Adrenal gland (tissue), 12 donors: ENCODE results near the gene ETV3L. TPM values are rescaled to one million over a fixed set of nuclear protein-coding genes. Genes with fewer than 3 reads are reported as not detected.

ENCODE experiments used
- DNase-seq, 7 donors: peaks; one replicate each; pipeline ENCODE4 v3.0.0-alpha.2; 2019 to 2020
- H3K27ac ChIP-seq, 5 donors: fragments of 200-600 bp; sonication (generic) in 4 of 5; 1 replicate in 3 of 5; 2 replicates in 2 of 5; pipeline versions ENCODE4 v1.5.1 to v1.8.0; 2016 to 2020; ENCODE audit warnings: mild to moderate bottlenecking in 1 of 5
- H3K27me3 ChIP-seq: fragments of 200-600 bp; 2 replicates; pipeline ENCODE4 v1.8.0; 2021
- H3K36me3 ChIP-seq, 2 donors: fragments of 200-600 bp; replicated peaks in 1 of 2; 1 replicate in 1 of 2; 2 replicates in 1 of 2; pipeline versions ENCODE4 v1.5.1 to v1.8.0; 2018 to 2022
- H3K4me1 ChIP-seq, 2 donors: fragments of 200-600 bp; replicated peaks in 1 of 2; 1 replicate in 1 of 2; 2 replicates in 1 of 2; pipeline versions ENCODE4 v1.5.1 to v1.8.0; 2018 to 2021
- H3K4me3 ChIP-seq, 4 donors: fragments of 200-600 bp; sonication (generic) in 3 of 4; one replicate each; pipeline ENCODE4 v1.5.1; 2016 to 2018
- H3K9me3 ChIP-seq, 3 donors: fragments of 200-600 bp; sonication (generic) in 1 of 3; replicated peaks in 1 of 3; 1 replicate in 2 of 3; 2 replicates in 1 of 3; pipeline versions ENCODE4 v1.5.1 to v1.8.0; 2016 to 2021
- POLR2A ChIP-seq, 2 donors: fragments of 450-650 bp; IDR thresholded peaks; one replicate each; pipeline ENCODE4 v1.6.1; 2017; ENCODE audit warnings: antibody characterized with exemption in 2 of 2, mild to moderate bottlenecking in 2 of 2, moderate library complexity in 1 of 2
- WGBS, 4 donors: extraction: QIAGEN DNeasy Blood & Tissue Kit in 2 of 4; methylation state at CpG; one replicate each; pipeline versions ENCODE4 v1.1.5 to v1.1.7; 2013 to 2017; 5-methylcytosine and 5-hydroxymethylcytosine counted together
- intact Hi-C, 2 donors: fragments of 100-400 bp; cut with DNase I; formaldehyde crosslinking; loops; one replicate each; pipeline versions ENCODE4 v1.14.1 to v1.15.0; 2022 to 2023
- polyA plus RNA-seq, 3 donors: library from polyadenylated mRNA; stranded (reverse); fragments of 200-250 nt in 2 of 3; fragments of 350-450 nt in 1 of 3; fragmentation: Illumina TruSeq in 1 of 3; extraction: RNeasy Lipid Tissue Mini Kit (QIAGEN cat#74804) in 1 of 3; gene quantifications; one replicate each; pipeline ENCODE4 v1.2.3, GENCODE V29; 2013 to 2014
- total RNA-seq, 9 donors: library from RNA; depleted of rRNA in 4 of 9; stranded (reverse); fragments of >200 nt in 4 of 9; fragments of 120-200 nt in 1 of 9; fragmentation: NEBNext Ultra II Directional in 1 of 9; extraction: Animal tissue kit (Norgen Biotek cat#: 25700) in 1 of 9; gene quantifications; one replicate each; pipeline versions ENCODE4 v1.1.0 to v1.2.4, GENCODE V29; 2013 to 2023
- TF ChIP-seq, protein P1 (sequence below), 6 experiments: fragments of 450-650 bp in 4 of 6; fragments of 200-600 bp in 2 of 6; sonication (generic) in 1 of 6; IDR thresholded peaks; 1 replicate in 5 of 6; 2 replicates in 1 of 6; pipeline versions ENCODE4 v1.5.1 to v1.8.0; 2016 to 2021; ENCODE audit warnings: antibody characterized with exemption in 6 of 6, mild to moderate bottlenecking in 2 of 6, moderate library complexity in 1 of 6
- donor health status: healthy with polysubstance abuse.
- donor health status: Bipolar disorder and iron deficiency.
- donor health status: DM: yes; HTN: yes; CAD: no.
- donor health status: DM: no; HTN: no; CAD: no.
- donor health status: DM: no; HTN: no; CAD: no.
- donor health status: DM: yes; HTN: yes; CAD: no.

ETV3L gene
- total and polyA plus RNA-seq, 12 donors, result not detected

DNA sequence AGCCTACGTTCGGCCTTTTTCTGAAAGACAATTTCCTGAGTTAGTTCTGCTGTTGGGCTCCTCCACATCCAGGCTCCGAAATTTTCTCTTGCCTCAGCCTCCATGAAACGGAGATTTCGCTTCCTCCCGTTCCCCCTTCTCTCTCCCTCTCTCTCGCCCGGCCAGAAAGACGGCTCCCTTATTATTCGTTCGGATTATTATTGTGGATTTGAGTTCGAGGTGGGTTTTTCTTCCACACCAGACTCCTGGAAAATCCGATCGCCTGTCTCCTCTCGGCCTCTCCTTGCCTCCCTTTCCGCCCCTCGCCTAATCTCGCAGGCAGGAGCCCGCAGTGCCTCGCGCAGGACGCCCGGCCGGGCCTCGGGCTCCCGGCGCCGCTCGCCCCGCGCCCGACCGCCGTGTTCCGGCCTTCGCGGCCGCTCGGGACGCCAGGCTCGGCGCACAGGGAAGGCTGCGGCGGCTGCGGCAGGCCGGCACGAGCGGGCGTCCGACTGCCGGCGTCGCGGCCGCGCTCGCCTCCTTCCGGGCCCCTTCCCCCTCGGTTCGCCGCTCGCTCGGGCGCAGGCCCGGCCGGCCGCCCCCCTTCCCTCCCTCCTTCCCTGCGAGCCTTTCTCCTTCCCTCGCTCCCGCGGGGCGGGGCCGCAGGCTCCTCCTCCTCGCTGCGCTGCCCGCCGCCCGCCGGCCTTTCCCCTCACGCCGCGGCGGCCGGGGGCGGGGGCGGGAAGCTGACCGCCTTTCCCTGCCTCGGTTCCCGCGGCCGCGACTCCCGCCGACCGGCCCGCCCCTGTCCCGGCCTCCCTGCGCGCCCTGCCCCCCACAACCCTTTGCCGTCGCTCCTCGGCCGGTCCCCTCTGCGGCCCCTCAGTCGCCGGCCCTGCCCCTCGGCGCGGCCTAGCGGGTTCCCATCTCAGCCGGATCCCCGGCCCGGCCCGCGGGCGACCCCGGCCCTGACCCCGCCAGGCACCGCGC lies 54.1 kb downstream of the ETV3L start, which contains the start of gene ARHGEF11:
Gene ARHGEF11, minus strand, starts transcription at position 493 of the 969 bp plus-strand sequence. CDS start 1,412 bp downstream, outside the sequence.
- DNase-seq, result peak; percentile 90 to 95 (median 93)
- H3K4me3 ChIP-seq, result peak within 1 kb of the TSS in 3 of 4 donors; percentile 51 to 92 (median 64)
- H3K27me3 ChIP-seq, result no peaks in the 10 kb centered on the region
- H3K9me3 ChIP-seq, result no peaks in the 10 kb centered on the region
- WGBS, 4 donors, result 0 to 1% (median 0%) methylated on average over 23 to 119 of the region's 120 CpGs
- peak; percentile 78 to 86 for TF ChIP-seq POLR2A (IDR thresholded peaks at IDR 0.05)
- TF ChIP-seq, protein P1, sequence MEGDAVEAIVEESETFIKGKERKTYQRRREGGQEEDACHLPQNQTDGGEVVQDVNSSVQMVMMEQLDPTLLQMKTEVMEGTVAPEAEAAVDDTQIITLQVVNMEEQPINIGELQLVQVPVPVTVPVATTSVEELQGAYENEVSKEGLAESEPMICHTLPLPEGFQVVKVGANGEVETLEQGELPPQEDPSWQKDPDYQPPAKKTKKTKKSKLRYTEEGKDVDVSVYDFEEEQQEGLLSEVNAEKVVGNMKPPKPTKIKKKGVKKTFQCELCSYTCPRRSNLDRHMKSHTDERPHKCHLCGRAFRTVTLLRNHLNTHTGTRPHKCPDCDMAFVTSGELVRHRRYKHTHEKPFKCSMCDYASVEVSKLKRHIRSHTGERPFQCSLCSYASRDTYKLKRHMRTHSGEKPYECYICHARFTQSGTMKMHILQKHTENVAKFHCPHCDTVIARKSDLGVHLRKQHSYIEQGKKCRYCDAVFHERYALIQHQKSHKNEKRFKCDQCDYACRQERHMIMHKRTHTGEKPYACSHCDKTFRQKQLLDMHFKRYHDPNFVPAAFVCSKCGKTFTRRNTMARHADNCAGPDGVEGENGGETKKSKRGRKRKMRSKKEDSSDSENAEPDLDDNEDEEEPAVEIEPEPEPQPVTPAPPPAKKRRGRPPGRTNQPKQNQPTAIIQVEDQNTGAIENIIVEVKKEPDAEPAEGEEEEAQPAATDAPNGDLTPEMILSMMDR (IDR thresholded peaks at IDR 0.05), result no peak
- no peaks in the 10 kb centered on the region for H3K36me3 ChIP-seq
- peaks cover 34 to 46% of the 10 kb centered on the region in 2 donors for H3K4me1 ChIP-seq
- intact Hi-C loops, result loop anchor here in 1 of 2 donors (10.0 kb wide), 1 partner anchor 61 kb away; no protein-coding TSS in a partner anchor
- H3K27ac ChIP-seq, result peak within 1 kb of the TSS; percentile 52 to 97 (median 87)

DNA sequence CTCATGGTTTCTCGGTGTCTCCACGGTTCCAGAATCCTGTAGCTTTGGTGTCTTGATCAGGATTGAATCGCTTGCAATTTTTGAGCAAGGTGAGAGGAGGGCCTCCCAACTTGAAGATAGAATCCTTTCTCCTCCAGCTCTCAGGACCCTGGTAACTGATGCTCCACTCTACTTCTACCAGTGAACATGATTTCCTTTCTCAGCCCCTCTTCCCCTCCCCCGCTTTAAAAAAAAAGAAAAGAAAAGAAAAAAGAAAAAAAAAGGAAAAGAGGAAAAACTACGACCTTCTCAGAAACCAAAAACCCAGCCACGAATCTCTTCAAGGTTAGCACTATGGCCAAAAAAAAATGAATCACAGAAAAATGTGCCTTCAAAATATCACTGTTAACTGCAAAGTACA lies 55.3 kb downstream of the ETV3L start:
- DNase-seq, result no peak
- H3K9me3 ChIP-seq, result no peaks in the 10 kb centered on the region
- no peaks in the 10 kb centered on the region for H3K27me3 ChIP-seq
- peak overlapping the region in 1 of 4 donors; percentile 92 for H3K4me3 ChIP-seq
- H3K4me1 ChIP-seq, result peaks cover 44 to 52% of the 10 kb centered on the region in 2 donors
- TF ChIP-seq, protein P1 (IDR thresholded peaks at IDR 0.05), result no peak
- TF ChIP-seq POLR2A (IDR thresholded peaks at IDR 0.05), result no peak
- WGBS, 4 donors, result 25 to 39% (median 27%) methylated on average over 6 of the region's 6 CpGs
- no peaks in the 10 kb centered on the region for H3K36me3 ChIP-seq
- no peak overlapping the region for H3K27ac ChIP-seq
- intact Hi-C loops, result loop anchor here in 1 of 2 donors (10.0 kb wide), 1 partner anchor 60 kb away; no protein-coding TSS in a partner anchor

DNA sequence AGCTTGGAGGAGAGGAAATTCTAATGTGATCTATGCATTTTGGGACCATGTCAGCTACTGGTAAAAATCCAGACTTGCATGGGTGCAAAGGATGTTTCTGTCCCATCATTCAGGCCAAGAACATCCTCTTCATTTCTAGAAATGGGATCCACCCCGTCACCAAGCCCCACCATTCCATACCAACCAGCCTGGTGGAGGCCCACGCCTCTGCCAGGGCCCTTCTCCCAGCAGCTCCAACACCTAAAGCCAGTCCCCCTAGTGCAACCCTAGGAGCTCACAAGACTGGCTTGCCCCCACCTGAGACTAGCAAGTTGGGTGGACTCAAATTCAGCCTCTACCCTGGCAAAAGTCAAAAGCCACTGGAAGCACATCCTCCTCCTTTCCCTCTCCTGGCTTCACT lies 55.9 kb downstream of the ETV3L start:
- no peak for DNase-seq
- WGBS, 4 donors, result 89 to 96% (median 91%) methylated on average over 2 of the region's 2 CpGs; no CpG with 5 or more reads in 1 of the 4 donors
- peaks cover 44 to 58% of the 10 kb centered on the region in 2 donors for H3K4me1 ChIP-seq
- no peaks in the 10 kb centered on the region for H3K27me3 ChIP-seq
- H3K27ac ChIP-seq, result no peak overlapping the region
- peak overlapping the region in 1 of 4 donors; percentile 92 for H3K4me3 ChIP-seq
- TF ChIP-seq POLR2A (IDR thresholded peaks at IDR 0.05), result no peak
- TF ChIP-seq, protein P1 (IDR thresholded peaks at IDR 0.05), result no peak
- intact Hi-C loops, result loop anchor here in 1 of 2 donors (10.0 kb wide), 1 partner anchor 59 kb away; no protein-coding TSS in a partner anchor
- H3K36me3 ChIP-seq, result no peaks in the 10 kb centered on the region
- no peaks in the 10 kb centered on the region for H3K9me3 ChIP-seq

DNA sequence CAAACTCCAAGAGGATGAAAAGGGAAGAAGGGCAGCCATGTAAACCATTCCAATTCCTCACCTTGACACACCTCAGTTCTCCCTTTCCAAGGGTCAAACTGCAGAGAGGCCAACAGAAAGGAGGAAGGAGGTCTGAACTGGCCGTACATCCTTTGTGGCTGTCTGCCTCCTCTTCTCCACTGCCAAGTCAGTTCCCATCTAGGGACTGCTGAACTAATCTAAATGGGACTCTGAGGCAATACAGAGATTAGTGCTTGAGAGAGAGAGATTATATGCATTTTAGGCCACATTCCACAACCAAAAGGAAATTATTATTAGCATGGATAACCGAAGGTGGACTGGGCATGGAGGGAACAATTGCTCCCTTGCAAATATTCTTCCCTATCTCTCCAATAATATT lies 56.8 kb downstream of the ETV3L start:
- H3K9me3 ChIP-seq, result no peaks in the 10 kb centered on the region
- H3K4me3 ChIP-seq, result peak overlapping the region in 1 of 4 donors; percentile 92
- WGBS, 4 donors, result 44 to 54% (median 50%) methylated on average over 2 of the region's 2 CpGs
- intact Hi-C loops, result loop anchor here in 1 of 2 donors (10.0 kb wide), 1 partner anchor 58 kb away; no protein-coding TSS in a partner anchor
- H3K27ac ChIP-seq, result no peak overlapping the region
- DNase-seq, result no peak
- peaks cover 44 to 65% of the 10 kb centered on the region in 2 donors for H3K4me1 ChIP-seq
- H3K27me3 ChIP-seq, result no peaks in the 10 kb centered on the region
- TF ChIP-seq, protein P1 (IDR thresholded peaks at IDR 0.05), result no peak
- TF ChIP-seq POLR2A (IDR thresholded peaks at IDR 0.05), result no peak
- H3K36me3 ChIP-seq, result no peaks in the 10 kb centered on the region
